ENCODE data around the gene SOWAHA. TPM values are rescaled to one million over a fixed set of nuclear protein-coding genes. Genes with fewer than 3 reads are reported as not detected.
"Not testable (repeated sequence)": the region's sequence is repeated elsewhere in the genome, so short reads cannot be mapped to it uniquely, and the experiment has no call there.

Gene SOWAHA
- total RNA-seq, 1 donor from 2014 or later: 4.6 TPM

DNA sequence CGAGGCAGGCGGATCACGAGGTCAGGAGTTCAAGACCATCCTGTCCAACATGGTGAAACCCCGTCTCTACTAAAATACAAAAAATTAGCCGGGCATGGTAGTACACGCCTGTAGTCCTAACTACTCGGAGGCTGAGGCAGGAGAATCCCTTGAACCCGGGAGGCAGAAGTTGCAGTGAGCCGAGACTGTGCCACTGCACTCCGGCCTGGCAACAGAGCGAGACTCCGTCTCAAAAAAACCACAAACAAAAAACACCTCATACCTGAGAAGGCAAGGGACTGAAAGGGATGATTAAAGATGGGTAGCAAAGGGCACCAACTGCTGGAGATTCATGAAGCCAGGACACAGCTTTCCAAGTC, 6.3 kb upstream of the SOWAHA start:
- not testable (repeated sequence) for DNase-seq (ENCODE audit: low spot score)

DNA sequence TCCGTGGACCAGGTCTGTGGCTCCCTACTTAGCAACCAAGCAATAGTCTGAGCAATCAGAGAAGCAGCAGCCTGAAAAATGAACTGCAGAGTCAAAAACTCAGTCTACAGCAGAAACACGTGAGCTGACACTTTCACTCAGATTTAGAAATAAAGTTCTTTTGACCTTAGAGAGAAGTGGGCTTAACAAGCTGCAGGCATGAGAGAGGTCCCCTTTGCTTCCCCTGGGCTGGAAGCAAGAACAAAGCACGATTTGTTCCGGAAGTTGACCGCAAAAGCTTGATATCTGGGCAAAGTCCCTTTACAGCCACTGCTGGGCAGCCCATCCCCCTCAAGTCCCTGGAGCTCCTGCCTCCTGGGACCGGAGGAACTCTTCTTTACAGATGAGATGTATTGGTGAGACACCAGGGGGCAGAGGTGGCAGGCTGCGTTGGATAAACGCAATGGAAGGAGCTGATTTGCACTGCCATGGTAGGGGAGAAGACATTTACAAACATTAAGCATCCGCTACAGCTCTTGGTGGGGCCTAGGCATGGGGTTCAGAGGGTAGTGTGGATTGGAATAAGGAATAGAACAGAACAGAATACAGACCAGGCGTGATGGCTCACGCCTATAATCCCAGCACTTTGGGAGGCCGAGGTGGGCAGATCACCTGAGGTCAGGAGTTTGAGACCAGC, 5.8 kb upstream of the SOWAHA start:
- no peak for DNase-seq (ENCODE audit: low spot score)

DNA sequence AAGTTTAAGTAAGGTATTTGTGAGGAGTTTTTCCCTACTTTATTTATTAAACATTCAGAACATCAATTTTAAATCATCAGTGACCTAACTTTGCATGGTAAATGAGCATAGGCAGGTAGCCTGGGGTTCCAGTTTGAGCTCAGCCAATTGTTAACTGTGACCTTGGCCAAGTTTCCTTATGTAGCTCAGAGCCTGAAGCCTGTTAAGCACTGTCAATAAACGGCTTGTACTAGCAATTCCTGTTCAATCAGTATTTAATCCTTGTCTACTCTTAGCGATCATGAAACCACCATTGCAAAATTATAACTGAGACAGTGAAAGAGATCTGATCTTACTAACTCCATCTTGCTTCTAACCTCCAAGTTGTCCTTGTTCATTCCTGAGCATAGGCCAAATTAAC, 4.7 kb upstream of the SOWAHA start:
- DNase-seq (ENCODE audit: low spot score): no peak

DNA sequence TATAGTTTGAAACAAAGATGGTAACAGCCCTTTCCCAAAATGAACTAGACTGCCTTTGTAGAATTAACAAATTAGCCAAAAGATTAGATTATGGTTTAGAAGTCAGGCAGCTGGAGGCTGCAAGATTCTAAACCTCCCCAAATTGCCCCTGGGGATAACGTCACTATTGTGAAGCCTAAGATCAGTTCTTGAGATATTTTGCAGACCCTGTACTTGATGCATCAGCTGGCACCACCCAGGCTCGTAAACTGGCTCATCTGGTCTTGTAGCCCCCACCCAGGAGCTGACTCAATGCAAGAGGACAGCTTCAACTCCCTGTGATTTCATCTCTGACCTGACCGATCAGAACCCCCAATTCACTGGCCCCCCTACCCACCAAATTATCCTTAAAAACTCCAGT, 4.2 kb upstream of the SOWAHA start:
- peak; percentile 52 for DNase-seq (ENCODE audit: low spot score)

DNA sequence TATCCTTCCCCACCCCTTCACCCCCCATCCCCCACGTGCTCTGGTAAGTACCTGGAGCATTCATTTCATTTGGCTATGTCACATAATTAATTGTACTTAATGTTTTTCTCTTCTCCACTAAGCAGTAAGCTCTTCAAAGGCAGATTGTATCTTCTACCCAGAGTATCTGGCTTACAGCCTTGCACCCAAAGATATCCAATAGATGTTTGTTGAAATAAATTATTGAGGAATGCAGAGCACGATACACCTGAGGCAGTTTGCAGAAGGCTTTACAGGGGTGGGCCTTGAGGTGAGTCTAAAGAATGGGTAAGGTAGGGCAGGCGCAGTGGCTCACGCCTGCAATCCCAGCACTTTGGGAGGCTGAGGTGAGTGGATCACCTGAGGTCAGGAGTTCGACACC, 2.5 kb upstream of the SOWAHA start:
- DNase-seq (ENCODE audit: low spot score): no peak

DNA sequence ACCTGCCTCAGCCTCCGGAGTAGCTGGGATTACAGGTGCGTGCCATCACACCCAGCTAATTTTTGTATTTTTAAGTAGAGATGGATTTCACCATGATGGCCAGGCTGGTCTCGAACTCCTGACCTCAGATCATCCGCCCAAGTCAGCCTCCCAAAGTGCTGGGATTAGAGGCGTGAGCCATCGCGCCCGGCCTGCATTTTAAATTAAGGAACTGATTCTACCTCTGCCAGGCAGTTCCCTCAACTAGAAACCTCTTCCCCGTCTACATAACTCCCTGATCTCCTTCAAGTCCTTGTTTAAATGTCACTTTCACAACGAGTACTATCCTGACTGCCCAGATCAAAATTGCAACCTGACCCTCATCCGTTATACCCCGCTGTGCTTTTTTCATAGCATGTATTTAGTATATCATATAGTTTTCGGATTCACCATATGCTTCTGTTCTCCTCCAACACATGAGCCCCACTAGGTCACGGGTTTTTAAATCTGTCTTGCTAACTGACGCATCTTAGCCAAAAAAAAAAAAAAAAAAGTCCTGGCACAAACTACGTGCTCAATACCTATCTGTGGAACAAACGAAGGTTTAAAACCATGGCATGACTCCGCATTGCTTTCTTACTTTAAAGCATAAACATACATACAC, 858 bp upstream of the SOWAHA start:
- DNase-seq (ENCODE audit: low spot score): no peak

DNA sequence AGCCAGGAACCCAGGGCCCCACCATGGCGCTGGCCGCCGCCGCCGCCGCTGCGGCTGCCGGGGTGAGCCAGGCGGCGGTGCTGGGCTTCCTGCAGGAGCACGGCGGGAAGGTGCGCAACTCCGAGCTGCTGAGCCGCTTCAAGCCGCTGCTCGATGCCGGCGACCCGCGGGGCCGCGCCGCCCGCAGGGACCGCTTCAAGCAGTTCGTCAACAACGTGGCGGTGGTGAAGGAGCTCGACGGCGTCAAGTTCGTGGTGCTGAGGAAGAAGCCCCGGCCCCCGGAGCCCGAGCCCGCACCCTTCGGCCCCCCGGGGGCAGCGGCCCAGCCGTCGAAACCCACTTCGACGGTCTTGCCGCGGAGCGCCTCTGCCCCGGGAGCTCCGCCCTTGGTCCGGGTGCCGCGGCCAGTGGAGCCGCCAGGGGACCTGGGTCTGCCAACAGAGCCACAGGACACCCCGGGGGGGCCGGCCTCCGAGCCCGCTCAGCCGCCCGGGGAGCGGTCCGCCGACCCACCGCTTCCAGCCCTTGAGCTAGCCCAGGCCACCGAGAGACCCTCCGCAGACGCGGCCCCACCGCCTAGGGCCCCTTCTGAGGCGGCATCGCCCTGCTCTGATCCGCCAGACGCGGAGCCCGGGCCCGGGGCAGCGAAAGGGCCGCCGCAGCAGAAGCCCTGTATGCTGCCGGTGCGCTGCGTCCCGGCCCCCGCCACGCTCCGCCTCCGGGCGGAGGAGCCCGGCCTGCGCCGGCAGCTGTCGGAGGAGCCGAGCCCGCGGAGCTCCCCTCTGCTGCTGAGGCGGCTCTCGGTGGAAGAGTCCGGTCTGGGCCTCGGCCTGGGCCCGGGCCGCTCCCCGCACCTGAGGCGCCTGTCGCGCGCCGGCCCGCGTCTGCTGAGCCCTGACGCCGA, 749 bp downstream of the SOWAHA start:
- DNase-seq (ENCODE audit: low spot score): no peak

DNA sequence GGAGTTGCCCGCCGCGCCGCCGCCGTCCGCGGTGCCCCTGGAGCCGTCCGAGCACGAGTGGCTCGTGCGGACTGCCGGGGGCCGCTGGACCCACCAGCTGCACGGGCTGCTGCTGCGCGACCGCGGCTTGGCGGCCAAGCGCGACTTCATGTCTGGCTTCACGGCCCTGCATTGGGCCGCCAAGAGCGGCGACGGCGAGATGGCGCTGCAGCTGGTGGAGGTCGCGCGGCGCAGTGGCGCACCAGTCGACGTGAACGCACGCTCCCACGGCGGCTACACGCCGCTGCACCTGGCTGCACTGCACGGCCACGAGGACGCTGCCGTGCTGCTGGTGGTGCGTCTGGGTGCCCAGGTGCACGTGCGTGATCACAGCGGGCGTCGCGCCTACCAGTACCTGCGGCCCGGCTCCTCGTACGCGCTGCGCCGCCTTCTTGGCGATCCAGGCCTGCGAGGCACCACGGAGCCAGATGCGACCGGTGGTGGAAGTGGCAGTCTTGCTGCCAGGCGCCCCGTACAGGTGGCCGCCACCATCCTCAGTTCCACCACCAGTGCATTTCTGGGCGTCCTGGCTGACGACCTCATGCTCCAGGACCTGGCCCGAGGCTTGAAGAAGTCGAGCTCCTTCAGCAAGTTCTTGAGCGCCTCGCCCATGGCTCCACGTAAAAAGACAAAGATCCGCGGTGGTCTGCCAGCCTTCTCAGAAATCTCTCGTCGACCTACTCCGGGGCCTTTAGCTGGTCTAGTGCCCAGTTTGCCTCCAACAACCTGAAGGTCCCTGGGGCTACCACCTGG, 1.6 kb downstream of the SOWAHA start:
- no peak for DNase-seq (ENCODE audit: low spot score)

DNA sequence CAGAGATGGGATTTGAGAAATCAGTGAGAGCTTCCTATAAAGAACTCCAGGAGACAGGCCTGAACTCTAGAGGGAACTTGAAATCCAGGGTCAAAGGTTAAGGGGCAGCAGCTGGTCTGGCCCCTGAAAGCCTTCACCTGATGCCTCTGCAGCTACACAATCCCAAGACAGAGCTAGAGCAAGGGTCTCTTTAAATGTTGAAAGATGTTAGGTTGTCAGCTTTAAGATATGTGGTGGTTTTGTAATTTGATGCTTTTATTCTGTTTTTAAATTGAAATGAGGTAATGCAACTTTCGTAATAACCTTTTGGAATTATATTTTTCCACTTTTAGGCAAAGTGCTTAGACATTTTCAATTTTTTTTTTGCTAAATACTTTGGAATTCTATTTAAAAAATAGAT, 2.4 kb downstream of the SOWAHA start:
- DNase-seq (ENCODE audit: low spot score): no peak

DNA sequence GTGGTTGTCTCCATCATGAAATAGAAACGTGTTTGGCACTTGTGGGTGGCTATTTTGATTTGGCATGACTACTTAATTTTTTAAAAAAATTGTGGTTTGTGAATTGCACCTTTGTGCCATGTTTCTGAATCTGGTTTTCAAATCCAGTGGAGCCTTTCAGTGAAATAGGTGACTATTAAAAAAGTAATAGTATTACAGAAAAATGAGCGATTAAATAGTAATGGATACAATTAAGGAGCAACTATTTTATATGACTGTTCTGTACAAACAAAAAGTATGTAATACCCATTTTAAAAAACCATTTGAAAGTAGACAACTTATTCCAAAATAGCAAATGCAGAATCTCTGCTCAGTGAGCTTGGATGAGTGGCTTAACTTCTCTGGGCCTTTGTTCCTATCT, 3.0 kb downstream of the SOWAHA start:
- no peak for DNase-seq (ENCODE audit: low spot score)

DNA sequence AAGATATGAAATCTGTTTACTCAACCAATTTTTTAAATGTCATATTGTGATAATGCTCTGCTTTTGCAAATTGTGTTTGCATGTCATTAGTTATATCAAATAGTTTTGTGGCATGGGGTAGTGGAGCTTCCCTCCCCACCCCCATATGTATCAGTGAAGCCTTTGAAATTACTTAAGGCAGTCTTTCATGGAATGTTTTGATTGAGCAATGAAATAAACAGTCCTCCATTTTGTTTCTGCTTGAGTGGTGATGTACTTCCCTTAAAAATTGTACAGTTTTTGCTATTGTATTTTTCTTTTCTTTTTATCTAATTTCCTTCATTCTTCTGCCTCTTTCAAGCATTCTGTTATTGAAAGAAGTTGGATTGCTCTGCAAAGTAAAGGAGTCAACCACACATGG, 3.5 kb downstream of the SOWAHA start:
- no peak for DNase-seq (ENCODE audit: low spot score)

DNA sequence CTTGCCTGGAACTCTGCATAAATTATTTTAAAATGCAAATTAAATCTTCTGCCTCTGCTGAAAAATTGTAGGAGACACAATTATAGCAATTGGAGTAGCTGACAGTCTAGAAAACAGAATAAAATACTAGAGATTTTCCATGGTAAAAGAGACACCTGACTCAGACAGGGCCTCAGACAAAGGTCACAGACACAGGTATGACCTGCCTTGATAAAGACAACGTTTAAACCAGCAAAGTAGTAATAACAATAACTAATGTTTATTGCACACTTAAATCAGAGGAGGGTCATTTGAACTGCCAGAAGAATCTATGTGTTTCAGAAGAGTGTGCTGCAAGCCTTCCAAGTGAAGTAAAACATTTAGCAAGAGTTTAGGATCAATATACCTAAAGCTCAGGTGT, 3.9 kb downstream of the SOWAHA start:
- no peak for DNase-seq (ENCODE audit: low spot score)

DNA sequence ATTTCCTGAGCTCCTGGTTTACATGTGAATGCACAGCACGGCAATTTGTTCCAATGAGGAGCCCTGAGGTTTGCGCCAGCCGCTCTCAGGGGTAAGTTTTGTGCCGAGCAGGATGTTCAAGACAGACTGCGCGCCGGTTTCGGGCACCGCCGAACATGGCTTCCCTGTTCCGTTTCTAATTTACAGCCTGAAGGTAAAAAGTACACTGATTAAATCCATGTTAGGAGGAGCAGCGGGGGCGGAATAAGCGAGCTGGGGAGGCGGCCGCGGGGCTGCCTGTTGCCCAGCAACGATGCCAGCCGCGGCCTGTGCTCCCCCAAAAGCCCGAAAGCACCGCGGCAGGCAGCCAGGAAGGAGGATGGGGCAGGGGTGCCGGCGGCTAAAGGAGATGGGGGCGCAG, 6.4 kb downstream of the SOWAHA start:
- no peak for DNase-seq (ENCODE audit: low spot score)

DNA sequence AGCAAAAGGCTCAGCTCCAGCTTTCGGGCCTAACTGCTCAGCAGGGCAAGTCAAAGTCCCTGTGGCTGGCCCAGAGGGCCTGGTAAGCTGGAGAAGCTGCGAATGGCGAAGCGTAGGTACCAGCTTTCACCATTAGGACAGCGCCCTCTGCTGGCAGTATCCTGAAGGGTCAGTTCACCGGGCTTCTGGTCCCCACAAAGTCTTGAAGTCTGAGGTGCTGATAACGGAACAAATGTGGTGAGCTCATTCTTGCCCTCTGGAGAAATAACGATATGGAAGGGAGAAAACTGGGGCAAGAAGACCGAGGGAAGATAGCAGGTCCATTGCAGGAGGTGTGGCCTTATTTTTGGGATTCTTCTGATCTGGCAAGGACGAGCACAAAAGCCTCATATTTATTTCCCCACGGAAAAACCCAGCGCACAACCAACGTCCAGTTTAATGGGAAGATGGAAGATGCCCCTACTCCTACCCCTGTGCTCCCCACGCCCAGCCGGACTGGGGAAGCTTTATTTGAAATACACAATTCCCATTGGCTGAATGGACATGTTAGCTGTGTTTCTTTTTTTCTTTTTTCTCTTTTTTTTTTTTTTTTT, 7.2 kb downstream of the SOWAHA start:
- DNase-seq (ENCODE audit: low spot score): peak; percentile 88

DNA sequence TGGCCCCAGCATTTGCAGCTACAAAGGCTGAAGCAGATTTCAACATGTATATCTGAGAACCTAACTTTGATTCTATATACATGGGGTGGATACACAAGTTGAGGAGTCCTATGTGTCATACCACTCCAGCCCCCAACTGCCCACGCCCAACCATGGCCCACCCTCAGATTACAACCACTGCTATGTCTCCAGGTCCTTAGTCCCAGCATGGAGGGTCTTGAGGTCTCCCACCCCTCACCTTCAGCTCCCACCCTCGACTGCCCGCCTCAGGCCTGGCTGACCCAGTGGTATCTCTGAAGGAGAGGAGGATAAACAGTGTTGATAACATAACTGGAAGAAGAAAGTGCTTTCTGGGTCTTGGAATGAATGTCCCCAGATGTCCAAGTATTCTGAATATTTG, 8.2 kb downstream of the SOWAHA start:
- no peak for DNase-seq (ENCODE audit: low spot score)

DNA sequence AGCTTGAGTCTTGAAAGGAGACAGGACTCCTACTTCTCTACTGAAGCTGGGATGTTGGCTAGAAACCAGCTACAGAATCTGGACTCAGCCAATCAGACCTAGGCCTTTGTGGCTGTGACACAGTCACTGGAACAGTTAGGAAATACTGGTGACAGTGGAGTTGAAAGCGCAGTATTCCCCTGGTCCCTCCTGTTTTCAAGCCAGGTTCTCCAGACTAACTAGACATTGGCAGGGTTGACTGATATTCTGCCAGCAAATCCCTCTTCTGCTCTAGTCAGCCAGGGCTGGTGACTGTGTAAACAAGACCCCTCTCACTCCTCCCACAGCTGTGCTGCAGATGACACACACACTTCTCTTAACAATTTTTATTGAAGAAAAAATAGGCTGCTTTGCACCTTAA, 8.7 kb downstream of the SOWAHA start:
- no peak for DNase-seq (ENCODE audit: low spot score)

DNA sequence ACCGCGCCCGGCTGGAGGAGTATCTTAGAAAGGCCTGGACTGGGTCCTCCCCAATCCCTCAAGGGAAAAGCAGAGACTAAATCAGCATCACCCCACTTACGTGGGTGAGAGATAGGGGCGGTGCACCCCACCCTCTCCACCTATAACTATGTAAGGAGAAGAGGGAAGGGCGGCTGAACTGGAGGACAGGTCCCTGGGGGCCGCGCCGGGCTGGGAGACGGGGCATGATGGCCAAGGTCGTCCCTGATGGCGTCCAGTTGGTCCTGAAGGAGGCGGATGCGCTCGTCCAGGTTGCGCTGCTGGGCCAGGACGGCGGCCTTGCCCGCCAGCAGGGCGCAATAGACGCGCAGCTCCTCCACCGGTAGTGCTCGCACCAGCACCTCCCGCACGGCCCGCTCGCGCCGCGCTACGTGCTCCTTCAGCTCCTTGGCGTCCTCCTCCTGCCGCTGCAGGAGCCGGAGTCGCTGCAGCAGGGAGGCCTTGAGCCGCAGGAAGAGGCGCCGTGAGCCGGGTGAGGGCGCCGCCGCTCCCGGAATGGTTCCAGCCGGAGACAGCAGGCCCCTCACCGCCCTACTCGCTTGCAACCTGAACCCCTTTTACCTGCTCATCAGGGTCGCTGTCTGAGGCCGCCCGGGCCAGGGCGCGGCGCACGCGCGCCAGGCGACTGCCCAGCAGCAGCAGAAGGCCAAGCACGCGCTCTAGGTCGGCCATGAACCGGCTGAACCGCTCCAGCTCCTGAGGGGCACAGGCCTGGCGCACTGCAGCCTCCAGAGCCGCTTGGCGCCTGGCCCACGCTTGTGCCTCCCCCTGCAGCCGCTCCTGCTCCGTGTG, 9.8 kb downstream of the SOWAHA start:
- DNase-seq (ENCODE audit: low spot score): peak; percentile 44

DNA sequence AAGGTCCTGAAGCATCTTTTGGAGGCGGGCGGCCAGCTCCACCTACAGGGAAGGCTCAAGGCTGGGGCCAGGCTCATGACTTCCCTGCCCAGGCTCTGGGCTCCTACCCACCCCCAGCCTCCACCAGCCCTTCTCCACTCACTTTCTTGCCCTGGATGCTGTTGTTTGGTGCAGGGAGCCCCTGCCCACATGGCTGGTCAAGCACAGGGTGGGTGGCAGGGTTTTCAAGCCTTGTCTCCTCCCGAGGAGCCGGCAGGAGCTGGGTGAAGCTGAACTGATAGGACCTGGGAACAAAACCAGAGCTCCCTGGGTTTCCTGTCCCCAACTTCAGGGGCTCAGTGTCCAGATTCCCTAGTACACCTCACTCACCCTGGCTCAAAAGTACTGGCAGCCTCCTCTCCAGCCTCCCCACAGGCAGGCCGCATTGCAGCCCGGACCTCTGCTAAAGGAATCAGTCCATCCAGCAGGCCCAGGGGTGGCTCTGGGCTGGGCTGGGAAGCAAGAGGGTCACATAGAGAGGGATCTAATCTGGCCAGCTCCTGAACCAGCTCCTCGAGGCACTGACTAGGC, 10.5 kb downstream of the SOWAHA start:
- no peak for DNase-seq (ENCODE audit: low spot score)

DNA sequence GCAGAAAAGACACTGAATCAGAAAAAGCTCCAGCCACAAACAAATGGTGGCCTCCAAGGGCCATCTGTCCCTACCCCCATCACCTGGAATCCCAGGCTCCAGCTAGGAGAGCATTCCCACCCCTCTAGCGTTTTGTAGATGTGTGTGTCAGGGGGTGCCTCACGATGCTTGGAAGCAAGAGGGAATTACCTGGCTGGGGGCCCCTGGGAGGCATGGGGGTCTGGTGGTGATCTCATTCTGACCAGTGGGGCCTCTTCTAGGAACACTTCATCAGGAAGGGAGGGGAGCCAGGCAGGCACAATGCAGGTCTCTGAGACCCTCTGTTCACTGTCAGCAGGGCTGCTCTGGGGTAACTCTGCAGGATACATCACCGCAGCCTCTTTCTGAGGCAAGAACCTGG, 11.3 kb downstream of the SOWAHA start:
- DNase-seq (ENCODE audit: low spot score): no peak
